HEK293 (cell line): ENCODE data around the gene SOCS7.

Experiments used
- CTCF ChIA-PET: fragments of 350-600 bp; formaldehyde crosslinking; extraction: SDS; loops from one replicate; lab custom pipeline; 2021; ENCODE audit warnings: antibody characterized with exemption; lab: Yijun Ruan, JAX
- POLR2A ChIA-PET: fragments of 300-600 bp; formaldehyde crosslinking; extraction: SDS; loops from one replicate; lab custom pipeline; 2020; ENCODE audit warnings: antibody characterized with exemption, inconsistent platforms; lab: Yijun Ruan, JAX
- H3K27ac ChIP-seq: fragments of 200-500 bp; sonication (Bioruptor generic); 2 replicates; pipeline ENCODE4 v1.5.1; 2014; ENCODE audit warnings: low read depth, low read length, control low read depth, inconsistent platforms; ENCODE audit errors: extremely low read depth
- H3K36me3 ChIP-seq, 2 experiments: fragments of 200-500 bp in 1 of 2; sonication (Bioruptor generic) in 1 of 2; 1 replicate in 1 of 2; 2 replicates in 1 of 2; pipeline ENCODE4 v1.5.1; 2014 to 2017; ENCODE audit warnings: inconsistent platforms in 2 of 2, low read length in 2 of 2; ENCODE audit not compliant: control insufficient read depth in 2 of 2, insufficient read depth in 1 of 2
- H3K4me1 ChIP-seq: fragments of 200-500 bp; sonication (Bioruptor generic); 2 replicates; pipeline ENCODE4 v1.5.1; 2014; ENCODE audit warnings: mild to moderate bottlenecking, low read length, inconsistent platforms; ENCODE audit not compliant: control insufficient read depth, insufficient read depth
- H3K4me3 ChIP-seq: 2 replicates; pipeline ENCODE4 v1.5.1; 2011; ENCODE audit warnings: low read depth, mild to moderate bottlenecking, control low read depth, low read length, moderate library complexity
- H3K9me3 ChIP-seq: fragments of 200-500 bp; sonication (Bioruptor generic); 2 replicates; pipeline ENCODE4 v1.5.1; 2014; ENCODE audit warnings: low read depth, low read length, inconsistent platforms; ENCODE audit not compliant: control insufficient read depth, insufficient read depth
- EGR2 ChIP-seq: fragments of 450-650 bp; formaldehyde crosslinking; IDR thresholded peaks from 2 replicates; pipeline ENCODE4 v1.5.1; 2016; ENCODE audit warnings: low read depth, missing biosample characterization, missing genetic modification characterization
- GLIS1 ChIP-seq: fragments of 450-650 bp; formaldehyde crosslinking; IDR thresholded peaks from 2 replicates; pipeline ENCODE4 v1.5.1; 2016; ENCODE audit warnings: missing biosample characterization, missing genetic modification characterization
- KLF1 ChIP-seq: fragments of 450-650 bp; formaldehyde crosslinking; IDR thresholded peaks from 2 replicates; pipeline ENCODE4 v1.5.1; 2016; ENCODE audit warnings: missing biosample characterization, missing genetic modification characterization
- REST ChIP-seq: fragments of 450-650 bp; formaldehyde crosslinking; IDR thresholded peaks from 2 replicates; pipeline ENCODE4 v1.5.1; 2016; ENCODE audit warnings: missing biosample characterization, missing genetic modification characterization
- SP3 ChIP-seq: fragments of 450-650 bp; formaldehyde crosslinking; IDR thresholded peaks from 2 replicates; pipeline ENCODE4 v1.5.1; 2016; ENCODE audit warnings: missing biosample characterization, missing genetic modification characterization
- SP7 ChIP-seq: fragments of 450-650 bp; formaldehyde crosslinking; IDR thresholded peaks from 2 replicates; pipeline ENCODE4 v1.5.1; 2016; ENCODE audit warnings: missing biosample characterization, missing genetic modification characterization
- WT1 ChIP-seq: fragments of 450-650 bp; formaldehyde crosslinking; IDR thresholded peaks from 2 replicates; pipeline ENCODE4 v1.5.1; 2016; ENCODE audit warnings: missing biosample characterization, missing genetic modification characterization
- YY1 ChIP-seq: fragments of 450-650 bp; formaldehyde crosslinking; IDR thresholded peaks from 2 replicates; pipeline ENCODE4 v1.5.1; 2018; ENCODE audit warnings: missing biosample characterization, missing genetic modification characterization
- ZEB2 ChIP-seq: fragments of 450-650 bp; formaldehyde crosslinking; IDR thresholded peaks from 2 replicates; pipeline ENCODE4 v1.5.1; 2016; ENCODE audit warnings: missing biosample characterization, missing genetic modification characterization
- ZNF2 ChIP-seq: fragments of 450-650 bp; formaldehyde crosslinking; IDR thresholded peaks from 2 replicates; pipeline ENCODE4 v1.5.1; 2016; ENCODE audit warnings: missing biosample characterization, missing genetic modification characterization
- ZNF202 ChIP-seq: fragments of 450-650 bp; formaldehyde crosslinking; IDR thresholded peaks from 2 replicates; pipeline ENCODE4 v1.5.1; 2016; ENCODE audit warnings: missing biosample characterization, missing genetic modification characterization, borderline replicate concordance
- ZNF211 ChIP-seq: fragments of 450-650 bp; formaldehyde crosslinking; IDR thresholded peaks from 2 replicates; pipeline ENCODE4 v1.5.1; 2016; ENCODE audit warnings: low read depth, missing biosample characterization, missing genetic modification characterization
- ZNF350 ChIP-seq: fragments of 450-650 bp; formaldehyde crosslinking; IDR thresholded peaks from 2 replicates; pipeline ENCODE4 v1.5.0; 2017; ENCODE audit warnings: missing biosample characterization, mild to moderate bottlenecking, missing genetic modification characterization
- ZNF354C ChIP-seq: fragments of 450-650 bp; formaldehyde crosslinking; IDR thresholded peaks from 2 replicates; pipeline ENCODE4 v1.5.1; 2016; ENCODE audit warnings: missing biosample characterization, missing genetic modification characterization, low read depth, borderline replicate concordance
- ZNF398 ChIP-seq: fragments of 450-650 bp; formaldehyde crosslinking; IDR thresholded peaks from 2 replicates; pipeline ENCODE4 v1.5.1; 2017; ENCODE audit warnings: missing biosample characterization, missing genetic modification characterization
- ZNF600 ChIP-seq: fragments of 450-650 bp; formaldehyde crosslinking; IDR thresholded peaks from 2 replicates; pipeline ENCODE4 v1.5.1; 2016; ENCODE audit warnings: missing biosample characterization, missing genetic modification characterization
- ZNF777 ChIP-seq: fragments of 450-650 bp; formaldehyde crosslinking; IDR thresholded peaks from 2 replicates; pipeline ENCODE4 v1.5.1; 2017; ENCODE audit warnings: missing biosample characterization, missing genetic modification characterization, borderline replicate concordance
- TF ChIP-seq, protein P1 (sequence below): fragments of 450-650 bp; formaldehyde crosslinking; IDR thresholded peaks from 2 replicates; pipeline ENCODE4 v1.5.1; 2016; ENCODE audit warnings: missing biosample characterization, missing genetic modification characterization
- TF ChIP-seq, protein P2 (sequence below): fragments of 450-650 bp; formaldehyde crosslinking; IDR thresholded peaks from 2 replicates; pipeline ENCODE4 v1.5.1; 2016; ENCODE audit warnings: missing biosample characterization, missing genetic modification characterization

SOCS7 gene

DNA sequence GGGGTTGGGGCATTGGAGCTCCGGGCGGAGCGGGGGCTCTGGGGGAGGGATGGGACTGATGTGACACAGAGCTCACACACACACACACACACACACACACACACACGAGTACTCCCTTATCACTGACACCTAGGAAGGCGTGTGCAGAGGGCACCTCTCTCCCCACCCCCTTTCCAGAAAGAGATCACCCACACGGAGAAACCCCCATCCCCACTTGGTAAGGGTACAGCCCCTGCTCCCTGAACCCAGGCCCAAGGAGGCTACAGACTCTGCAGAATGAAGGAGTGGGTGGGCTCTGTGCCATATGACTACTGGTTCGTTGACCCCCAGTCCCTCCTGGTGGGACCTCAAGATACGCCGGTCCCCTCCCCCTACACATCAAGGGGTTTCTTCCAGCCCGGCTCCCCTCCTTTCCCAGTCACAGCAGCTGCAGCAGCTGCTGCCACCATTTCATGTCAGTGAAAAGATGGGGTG lies 67.9 kb downstream of the SOCS7 start (continued):
- TF ChIP-seq, protein P1, sequence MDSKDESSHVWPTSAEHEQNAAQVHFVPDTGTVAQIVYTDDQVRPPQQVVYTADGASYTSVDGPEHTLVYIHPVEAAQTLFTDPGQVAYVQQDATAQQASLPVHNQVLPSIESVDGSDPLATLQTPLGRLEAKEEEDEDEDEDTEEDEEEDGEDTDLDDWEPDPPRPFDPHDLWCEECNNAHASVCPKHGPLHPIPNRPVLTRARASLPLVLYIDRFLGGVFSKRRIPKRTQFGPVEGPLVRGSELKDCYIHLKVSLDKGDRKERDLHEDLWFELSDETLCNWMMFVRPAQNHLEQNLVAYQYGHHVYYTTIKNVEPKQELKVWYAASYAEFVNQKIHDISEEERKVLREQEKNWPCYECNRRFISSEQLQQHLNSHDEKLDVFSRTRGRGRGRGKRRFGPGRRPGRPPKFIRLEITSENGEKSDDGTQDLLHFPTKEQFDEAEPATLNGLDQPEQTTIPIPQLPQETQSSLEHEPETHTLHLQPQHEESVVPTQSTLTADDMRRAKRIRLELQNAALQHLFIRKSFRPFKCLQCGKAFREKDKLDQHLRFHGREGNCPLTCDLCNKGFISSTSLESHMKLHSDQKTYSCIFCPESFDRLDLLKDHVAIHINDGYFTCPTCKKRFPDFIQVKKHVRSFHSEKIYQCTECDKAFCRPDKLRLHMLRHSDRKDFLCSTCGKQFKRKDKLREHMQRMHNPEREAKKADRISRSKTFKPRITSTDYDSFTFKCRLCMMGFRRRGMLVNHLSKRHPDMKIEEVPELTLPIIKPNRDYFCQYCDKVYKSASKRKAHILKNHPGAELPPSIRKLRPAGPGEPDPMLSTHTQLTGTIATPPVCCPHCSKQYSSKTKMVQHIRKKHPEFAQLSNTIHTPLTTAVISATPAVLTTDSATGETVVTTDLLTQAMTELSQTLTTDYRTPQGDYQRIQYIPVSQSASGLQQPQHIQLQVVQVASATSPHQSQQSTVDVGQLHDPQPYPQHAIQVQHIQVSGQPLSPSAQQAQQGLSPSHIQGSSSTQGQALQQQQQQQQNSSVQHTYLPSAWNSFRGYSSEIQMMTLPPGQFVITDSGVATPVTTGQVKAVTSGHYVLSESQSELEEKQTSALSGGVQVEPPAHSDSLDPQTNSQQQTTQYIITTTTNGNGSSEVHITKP = peak; percentile 63
- TF ChIP-seq ZNF350 (tag by site-specific recombination) = no peak
- TF ChIP-seq, protein P2, sequence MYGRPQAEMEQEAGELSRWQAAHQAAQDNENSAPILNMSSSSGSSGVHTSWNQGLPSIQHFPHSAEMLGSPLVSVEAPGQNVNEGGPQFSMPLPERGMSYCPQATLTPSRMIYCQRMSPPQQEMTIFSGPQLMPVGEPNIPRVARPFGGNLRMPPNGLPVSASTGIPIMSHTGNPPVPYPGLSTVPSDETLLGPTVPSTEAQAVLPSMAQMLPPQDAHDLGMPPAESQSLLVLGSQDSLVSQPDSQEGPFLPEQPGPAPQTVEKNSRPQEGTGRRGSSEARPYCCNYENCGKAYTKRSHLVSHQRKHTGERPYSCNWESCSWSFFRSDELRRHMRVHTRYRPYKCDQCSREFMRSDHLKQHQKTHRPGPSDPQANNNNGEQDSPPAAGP (tag by site-specific recombination) = peak; percentile 75
- TF ChIP-seq SP7 (tag by site-specific recombination) = 0 out of 2 replicates have a peak, but pooled peaks have one; percentile 26
- TF ChIP-seq KLF1 (tag by site-specific recombination) = peak; percentile 39; the same call in 1 of the 2 replicates
- TF ChIP-seq EGR2 = peak; percentile 76
- TF ChIP-seq, all 188 proteins: peak for 11

GRCh38 chr17:38420518-38420917 lies 68.9 kb downstream of the SOCS7 start:
- POLR2A ChIA-PET = interaction anchor here (0.6 to 1.0 kb wide), 2 partner anchors 23 to 945 kb away, joined by 5 to 6 read pairs; no protein-coding TSS in a partner anchor
- TF ChIP-seq ZEB2 (no peak), ZNF211 (tag by site-specific recombination) (no peak), ZNF2 (tag by site-specific recombination) (no peak), SP3 (tag by site-specific recombination) (no peak), ZNF398 (tag by site-specific recombination) (peak; percentile 42; the same call in 1 of the 2 replicates), WT1 (tag by site-specific recombination) (no peak; the same call in 1 of the 2 replicates), ZNF600 (no peak), ZNF354C (no peak)
- H3K36me3 ChIP-seq = no peaks in the 10 kb centered on the region
- no peak overlapping the region for H3K27ac ChIP-seq
- CTCF ChIA-PET = interaction anchor here (1.0 to 14.8 kb wide), 4 partner anchors 44 to 165 kb away, joined by 3 to 324 read pairs (median 4); partner anchors contain the start of gene SOCS7
- H3K4me3 ChIP-seq = no peak overlapping the region
- H3K9me3 ChIP-seq = no peaks in the 10 kb centered on the region
- peaks cover 4% of the 10 kb centered on the region for H3K4me1 ChIP-seq

DNA sequence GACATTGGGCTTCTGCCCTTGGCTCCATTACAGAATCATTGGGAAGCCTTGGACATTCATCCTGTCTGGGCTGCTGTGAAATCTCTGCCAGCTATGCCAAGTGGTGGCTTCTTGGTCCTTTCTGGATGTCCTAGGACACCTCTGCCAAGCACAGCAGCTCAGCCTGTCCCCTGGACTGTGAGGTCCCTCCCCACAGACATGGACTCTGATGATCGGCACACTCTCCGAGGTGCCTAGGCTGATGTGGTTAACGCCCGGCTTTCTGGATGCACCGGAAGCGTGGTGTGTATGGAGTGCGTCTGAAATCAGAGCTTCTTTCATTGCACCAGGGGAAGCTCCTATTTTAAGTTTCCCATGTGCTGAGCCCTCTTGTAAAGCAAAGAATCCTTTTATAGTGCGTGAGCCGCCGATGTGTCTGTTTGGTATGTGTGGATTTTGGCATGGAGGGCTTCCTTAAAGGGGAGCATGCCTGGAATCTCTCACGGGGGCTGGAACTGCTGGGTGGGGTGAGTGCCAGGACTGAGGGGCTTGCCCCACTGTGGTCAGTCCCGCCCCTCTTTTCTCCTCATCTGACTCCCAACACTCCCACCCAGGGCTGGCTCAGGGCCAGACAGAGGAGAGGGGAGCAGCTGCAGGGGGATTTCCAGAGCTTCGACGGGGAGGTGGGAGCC lies 69.7 kb downstream of the SOCS7 start:
- ChIA-PET POLR2A (no interaction called here), CTCF (interaction anchor here (0.6 to 14.8 kb wide), 14 partner anchors 7 to 246 kb away, joined by 3 to 324 read pairs (median 5); partner anchors contain the start of gene SOCS7)
- no peak overlapping the region for H3K27ac ChIP-seq
- no peaks in the 10 kb centered on the region for H3K9me3 ChIP-seq
- no peak for TF ChIP-seq ZNF777 (tag by site-specific recombination)
- 0 out of 2 replicates have a peak, but pooled peaks have one; percentile 29 for TF ChIP-seq GLIS1 (tag by site-specific recombination)
- peak; percentile 47; the same call in 1 of the 2 replicates for TF ChIP-seq KLF1 (tag by site-specific recombination)
- TF ChIP-seq YY1 (tag by site-specific recombination) = no peak
- TF ChIP-seq ZNF398 (tag by site-specific recombination) = peak; percentile 49
- no peak for TF ChIP-seq ZNF202 (tag by site-specific recombination)
- TF ChIP-seq REST (tag by site-specific recombination) = no peak
- H3K4me3 ChIP-seq = no peak overlapping the region
- no peaks in the 10 kb centered on the region for H3K36me3 ChIP-seq
- no peaks in the 10 kb centered on the region; the same call in 1 of the 2 replicates for H3K4me1 ChIP-seq
